Endothelial cell of umbilical vein (primary cell): ENCODE data around the gene ZC3H6. TPM values are rescaled to one million over a fixed set of nuclear protein-coding genes. Genes with fewer than 3 reads are reported as not detected.
"Not testable (repeated sequence)": the region's sequence is repeated elsewhere in the genome, so short reads cannot be mapped to it uniquely, and the experiment has no call there.

Experiments
- BruUV-seq: library from RNA; stranded (reverse); fragments of 400-500 nt; replicated peaks from 2 replicates; lab custom pipeline; 2021; lab: Mats Ljungman, UMichigan
- CTCF ChIA-PET: fragments of 300-600, 350-600 bp; sonication (Branson Sonifier 250); formaldehyde crosslinking; loops from one replicate; lab custom pipeline; 2021; ENCODE audit warnings: antibody characterized with exemption, inconsistent platforms; lab: Charles Lee
- POLR2A ChIA-PET: fragments of 300-600, 350-600 bp; sonication (Branson Sonifier 250); formaldehyde crosslinking; loops from one replicate; lab custom pipeline; 2021; ENCODE audit warnings: antibody characterized with exemption, inconsistent platforms; lab: Charles Lee
- DNase-seq: peaks from one replicate; pipeline ENCODE4 v3.0.0-alpha.2; 2011; ENCODE audit warnings: low read depth, low spot score
- FAIRE-seq: peaks from 2 replicates; lab custom pipeline; 2011; peaks lifted over from hg19 to GRCh38; lab: Jason Lieb, UNC
- H2AFZ ChIP-seq: 2 replicates; pipeline ENCODE4 v1.6.0; 2012; ENCODE audit warnings: low read depth, low read length, control low read depth, inconsistent platforms
- H3K27ac ChIP-seq: 2 replicates; pipeline ENCODE4 v1.5.1; 2011; ENCODE audit warnings: low read depth, mild to moderate bottlenecking, control low read depth, low read length, moderate library complexity; ENCODE audit not compliant: insufficient read depth
- H3K27me3 ChIP-seq, 2 experiments: 2 replicates each; pipeline versions ENCODE4 v1.6.0 to v1.6.1; 2011; ENCODE audit warnings: low read length in 2 of 2, mixed read lengths in 1 of 2; ENCODE audit not compliant: control insufficient read depth in 2 of 2, insufficient read depth in 2 of 2
- H3K36me3 ChIP-seq, 2 experiments: 2 replicates in 1 of 2; 3 replicates in 1 of 2; pipeline ENCODE4 v1.5.1; 2011; ENCODE audit warnings: low read length in 2 of 2, mild to moderate bottlenecking in 1 of 2, moderate library complexity in 1 of 2; ENCODE audit not compliant: control insufficient read depth in 2 of 2, insufficient read depth in 2 of 2; ENCODE audit errors: extremely low read depth in 1 of 2
- H3K4me1 ChIP-seq: 3 replicates; pipeline ENCODE4 v1.5.1; 2011; ENCODE audit warnings: mild to moderate bottlenecking, low read length; ENCODE audit not compliant: control insufficient read depth, insufficient read depth; ENCODE audit errors: extremely low read depth
- H3K4me2 ChIP-seq: 2 replicates; pipeline ENCODE4 v1.6.1; 2011; ENCODE audit warnings: low read length, control low read depth, mixed read lengths; ENCODE audit not compliant: insufficient read depth
- H3K4me3 ChIP-seq, 3 experiments: fragments of 200-600 bp in 1 of 3; sonication (generic), shearing (Covaris generic) in 1 of 3; replicated peaks in 1 of 3; 2 replicates each; pipeline ENCODE4 v1.5.1; 2011 to 2016; ENCODE audit warnings: control low read depth in 3 of 3, low read length in 3 of 3, mild to moderate bottlenecking in 2 of 3, inconsistent platforms in 1 of 3, low read depth in 1 of 3, moderate library complexity in 1 of 3; ENCODE audit not compliant: insufficient read depth in 1 of 3
- H3K79me2 ChIP-seq: 2 replicates; pipeline ENCODE4 v1.6.0; 2012; ENCODE audit warnings: low read length, inconsistent platforms; ENCODE audit not compliant: control insufficient read depth, insufficient read depth
- H3K9ac ChIP-seq: replicated peaks from 2 replicates; pipeline ENCODE3; 2011; ENCODE audit warnings: low read length, control low read depth; ENCODE audit not compliant: insufficient read depth; ENCODE audit errors: extremely low read depth
- H3K9me1 ChIP-seq: replicated peaks from 3 replicates; pipeline ENCODE4 v1.6.0; 2011; ENCODE audit warnings: mild to moderate bottlenecking, low read length; ENCODE audit not compliant: control insufficient read depth, insufficient read depth; ENCODE audit errors: extremely low read depth
- H3K9me3 ChIP-seq: replicated peaks from 2 replicates; pipeline ENCODE4 v1.5.1; 2012; ENCODE audit warnings: low read length, inconsistent platforms; ENCODE audit not compliant: control insufficient read depth, insufficient read depth
- H4K20me1 ChIP-seq: replicated peaks from 2 replicates; pipeline ENCODE3; 2011; ENCODE audit warnings: mild to moderate bottlenecking, low read length; ENCODE audit not compliant: control insufficient read depth, insufficient read depth; ENCODE audit errors: extremely low read depth
- JUN ChIP-seq: IDR thresholded peaks from 2 replicates; pipeline ENCODE4 v1.6.1; 2011; ENCODE audit warnings: borderline replicate concordance, low read depth; ENCODE audit not compliant: insufficient read length, insufficient read depth
- MAX ChIP-seq: IDR thresholded peaks from 2 replicates; pipeline ENCODE4 v1.6.1; 2011; ENCODE audit not compliant: insufficient read depth, insufficient read length
- MYC ChIP-seq: IDR thresholded peaks from one replicate; pipeline ENCODE4 v1.6.1; 2011; ENCODE audit warnings: mild to moderate bottlenecking, low read depth, low read length
- POLR2A ChIP-seq: IDR thresholded peaks from 2 replicates; pipeline ENCODE4 v1.6.1; 2012; ENCODE audit warnings: low read depth, mild to moderate bottlenecking, control low read depth, low read length
- dilution Hi-C: fragments of 300-500 bp; cut with MboI; formaldehyde crosslinking; loops from one replicate; pipeline ENCODE4 v1.15.0; 2019; ENCODE audit warnings: low sequenced_read_pairs; ENCODE audit not compliant: extremely low pct_ligation_motif_present
- intact Hi-C: fragments of 100-400 bp; cut with micrococcal nuclease; formaldehyde crosslinking; loops from one replicate; pipeline ENCODE4 v1.10.0; 2022
- polyA plus RNA-seq, 4 experiments: library from polyadenylated mRNA; depleted of rRNA in 3 of 4; stranded (reverse) in 3 of 4; unstranded in 1 of 4; fragments of >200 nt; gene quantifications; 2 replicates each; pipeline versions ENCODE4 v1.2.1 to v1.2.3, GENCODE V29; 2011 to 2012; ENCODE audit warnings: missing spikeins in 1 of 4
- total RNA-seq: library from RNA; stranded (reverse); gene quantifications from 2 replicates; pipeline ENCODE4 v1.2.3, GENCODE V29; 2021

ZC3H6 gene
- total and polyA plus RNA-seq, 2 donors (not counting 3 experiments of a cell fraction or from before 2014, with no cell fraction given), result 0.46 to 3.0 TPM

- intact Hi-C loops, result loop anchor here (5.0 kb wide), 1 partner anchor 143 kb away; no protein-coding TSS in a partner anchor
- Histone ChIP-seq H4K20me1 (no peaks in the 10 kb centered on the region), H3K79me2 (no peaks in the 10 kb centered on the region), H3K9ac (no peak overlapping the region), H3K9me3 (no peaks in the 10 kb centered on the region), H3K27ac (no peak overlapping the region), H2AFZ (no peak overlapping the region), H3K4me1 (no peaks in the 10 kb centered on the region), H3K36me3 (no peaks in the 10 kb centered on the region), H3K4me3 (no peak overlapping the region), H3K4me2 (no peak overlapping the region), H3K27me3 (no peaks in the 10 kb centered on the region), H3K9me1 (no peaks in the 10 kb centered on the region)
- no peak for FAIRE-seq
- CTCF ChIA-PET, result interaction anchor here (0.6 kb wide), 1 partner anchor 50 kb away, joined by 3 read pairs; no protein-coding TSS in a partner anchor
- POLR2A ChIA-PET, result no interaction called here
- no TSS peak for BruUV-seq
- DNase-seq, result no peak
- dilution Hi-C loops, result no loop called here
- TF ChIP-seq JUN, result no peak
- no peak for TF ChIP-seq MAX
- TF ChIP-seq MYC, result no peak
- no peak for TF ChIP-seq POLR2A
These were observed 69.9 kb downstream of the ZC3H6 start for GRCh38 chr2:112345030-112346027.

DNA sequence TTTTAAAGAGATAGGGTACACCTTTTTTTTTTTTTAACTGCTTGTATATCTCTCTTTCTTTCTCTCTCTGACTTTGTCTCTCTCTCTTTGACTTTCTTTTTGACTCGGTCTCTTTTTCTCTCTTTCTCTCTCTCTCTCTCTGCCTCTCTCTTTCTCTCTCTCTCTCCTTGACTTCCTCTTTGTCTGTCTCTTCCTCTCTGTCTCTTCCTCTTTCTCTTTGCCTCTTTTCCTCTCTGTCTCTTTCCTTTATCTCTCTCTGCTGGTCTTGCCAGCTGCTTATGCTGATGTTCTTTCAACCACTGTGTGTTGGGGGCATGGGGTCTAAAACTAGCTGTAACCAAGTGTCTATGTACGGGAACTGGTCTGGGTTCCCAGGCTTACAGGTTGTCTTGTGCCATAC is 76.9 kb downstream of the ZC3H6 start:
- H3K9ac ChIP-seq, H3K4me2 ChIP-seq, H3K4me1 ChIP-seq, H3K27me3 ChIP-seq, H3K79me2 ChIP-seq, dilution Hi-C loops, H3K27ac ChIP-seq, FAIRE-seq, POLR2A ChIA-PET, DNase-seq, BruUV-seq, H2AFZ ChIP-seq, H3K9me1 ChIP-seq, H3K9me3 ChIP-seq, H3K4me3 ChIP-seq, intact Hi-C loops, CTCF ChIA-PET, H3K36me3 ChIP-seq, H4K20me1 ChIP-seq: not testable (repeated sequence)

DNA sequence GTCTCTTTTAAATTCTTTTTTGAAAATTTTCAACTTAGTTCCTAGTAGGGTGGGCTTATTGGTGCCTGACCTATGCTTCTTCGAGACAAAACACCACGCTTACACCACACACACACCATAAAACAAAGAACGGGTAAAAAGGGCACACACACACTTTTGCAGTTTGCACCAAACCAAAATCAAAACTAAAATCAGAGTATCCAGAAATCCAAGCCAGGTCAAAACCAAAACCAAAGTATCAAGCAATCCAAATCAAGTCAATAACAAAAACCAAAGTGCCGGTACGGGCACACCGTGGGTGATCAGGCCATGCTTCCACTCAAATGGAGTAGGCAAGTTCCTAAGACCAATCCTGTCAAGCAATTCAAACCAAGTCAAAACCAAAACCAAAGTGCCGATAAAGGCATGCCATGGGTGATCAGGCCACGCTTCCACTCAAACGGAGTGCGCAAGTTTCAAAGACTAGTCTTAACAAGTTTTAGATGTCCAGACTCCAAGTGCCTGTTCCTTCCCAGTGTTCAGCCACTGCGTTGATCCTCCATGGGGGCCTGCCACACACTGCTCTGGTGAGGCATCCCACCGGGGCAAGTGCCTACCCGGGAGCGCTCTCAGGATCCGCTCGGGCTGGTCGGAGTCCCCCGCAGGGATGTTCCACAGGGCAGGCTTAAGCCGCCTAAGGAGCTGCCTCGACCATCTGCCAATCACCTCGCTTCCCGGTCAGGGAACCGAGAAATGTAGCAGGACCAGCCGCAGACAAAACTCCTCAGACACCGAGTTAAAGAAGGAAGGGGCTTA is 77.6 kb downstream of the ZC3H6 start:
- H3K4me2 ChIP-seq, H3K36me3 ChIP-seq, DNase-seq, intact Hi-C loops, H3K9ac ChIP-seq, CTCF ChIA-PET, H3K9me1 ChIP-seq, POLR2A ChIA-PET, H3K79me2 ChIP-seq, FAIRE-seq, H4K20me1 ChIP-seq, H3K4me1 ChIP-seq, dilution Hi-C loops, H3K27ac ChIP-seq, H3K9me3 ChIP-seq, H3K4me3 ChIP-seq, H3K27me3 ChIP-seq, BruUV-seq, H2AFZ ChIP-seq: not testable (repeated sequence)
